ENCODE measurements around the gene SLC9A9. TPM values are rescaled to one million over a fixed set of nuclear protein-coding genes. Genes with fewer than 3 reads are reported as not detected.

Gene SLC9A9
- polyA plus RNA-seq, 1 experiment, result 13.4 TPM

DNA sequence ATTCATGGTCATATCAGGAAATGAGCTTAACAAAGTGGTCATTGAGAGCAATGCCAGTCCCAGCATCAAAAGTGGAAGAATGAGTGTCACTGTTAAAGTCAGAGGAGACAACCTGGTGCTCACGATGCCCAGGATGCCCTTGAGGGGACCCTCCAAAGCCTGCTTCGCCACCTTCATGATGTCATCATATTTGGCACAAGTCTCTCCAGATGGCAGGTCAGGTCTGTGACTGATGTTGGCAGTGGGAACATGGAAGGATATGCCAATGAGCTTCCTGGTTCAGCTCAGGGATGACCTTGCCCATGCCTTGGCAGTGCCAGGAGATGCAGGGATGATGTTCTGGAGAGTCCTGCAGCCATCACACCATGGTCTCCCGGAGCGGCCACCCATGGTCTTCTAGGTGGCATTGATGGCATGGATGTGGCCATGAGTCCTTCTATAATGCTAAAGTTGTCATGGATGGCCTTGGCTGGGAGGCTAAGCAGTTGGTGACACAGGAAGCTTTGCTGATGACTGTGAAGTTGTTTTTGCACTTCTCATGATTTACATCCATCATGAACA lies 344.9 kb downstream of the SLC9A9 start:
- ChIA-PET POLR2A (no interaction called here), CTCF (interaction anchor here (0.9 kb wide), 1 partner anchor 171 kb away, joined by 3 read pairs; no protein-coding TSS in a partner anchor)
- Histone ChIP-seq H3K27me3 (ENCODE audit: control insufficient read depth, insufficient read depth, low read length) (no peaks in the 10 kb centered on the region), H3K9me3 (ENCODE audit: control insufficient read depth, insufficient read depth, low read length) (no peaks in the 10 kb centered on the region), H3K4me3 (ENCODE audit: low read depth, low read length) (no peak overlapping the region), H3K27ac (ENCODE audit: low read depth, low read length) (no peak overlapping the region)
- TF ChIP-seq, protein P1, sequence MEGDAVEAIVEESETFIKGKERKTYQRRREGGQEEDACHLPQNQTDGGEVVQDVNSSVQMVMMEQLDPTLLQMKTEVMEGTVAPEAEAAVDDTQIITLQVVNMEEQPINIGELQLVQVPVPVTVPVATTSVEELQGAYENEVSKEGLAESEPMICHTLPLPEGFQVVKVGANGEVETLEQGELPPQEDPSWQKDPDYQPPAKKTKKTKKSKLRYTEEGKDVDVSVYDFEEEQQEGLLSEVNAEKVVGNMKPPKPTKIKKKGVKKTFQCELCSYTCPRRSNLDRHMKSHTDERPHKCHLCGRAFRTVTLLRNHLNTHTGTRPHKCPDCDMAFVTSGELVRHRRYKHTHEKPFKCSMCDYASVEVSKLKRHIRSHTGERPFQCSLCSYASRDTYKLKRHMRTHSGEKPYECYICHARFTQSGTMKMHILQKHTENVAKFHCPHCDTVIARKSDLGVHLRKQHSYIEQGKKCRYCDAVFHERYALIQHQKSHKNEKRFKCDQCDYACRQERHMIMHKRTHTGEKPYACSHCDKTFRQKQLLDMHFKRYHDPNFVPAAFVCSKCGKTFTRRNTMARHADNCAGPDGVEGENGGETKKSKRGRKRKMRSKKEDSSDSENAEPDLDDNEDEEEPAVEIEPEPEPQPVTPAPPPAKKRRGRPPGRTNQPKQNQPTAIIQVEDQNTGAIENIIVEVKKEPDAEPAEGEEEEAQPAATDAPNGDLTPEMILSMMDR (IDR thresholded peaks at IDR 0.05; ENCODE audit: low read depth, low read length), result no peak
- DNase-seq (ENCODE audit: low read depth, low spot score), result no peak

DNA sequence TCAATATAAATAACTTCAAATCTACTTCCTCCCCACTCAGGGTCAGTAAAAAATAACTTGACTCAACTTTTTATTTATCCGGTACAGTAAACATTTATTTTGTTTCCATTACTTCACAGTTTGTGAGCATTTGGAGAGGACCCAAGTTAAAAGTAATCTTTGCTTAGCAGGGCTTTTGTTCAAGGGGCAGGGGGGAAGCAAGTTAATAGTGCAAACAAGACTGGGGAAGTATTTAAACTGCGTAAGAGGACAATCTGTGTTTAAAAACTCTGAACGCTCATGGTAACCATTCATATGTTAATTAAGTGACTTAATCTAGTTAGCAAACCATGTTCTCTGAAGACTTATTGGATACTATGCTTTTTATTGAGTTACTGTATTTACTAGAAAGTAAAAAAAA lies 346.2 kb downstream of the SLC9A9 start:
- Histone ChIP-seq H3K9me3 (ENCODE audit: control insufficient read depth, insufficient read depth, low read length) (no peaks in the 10 kb centered on the region), H3K27me3 (ENCODE audit: control insufficient read depth, insufficient read depth, low read length) (no peaks in the 10 kb centered on the region), H3K4me3 (ENCODE audit: low read depth, low read length) (no peak overlapping the region), H3K27ac (ENCODE audit: low read depth, low read length) (no peak overlapping the region)
- CTCF ChIA-PET, result no interaction called here
- TF ChIP-seq, protein P1 (IDR thresholded peaks at IDR 0.05; ENCODE audit: low read depth, low read length), result no peak
- POLR2A ChIA-PET, result no interaction called here
- DNase-seq (ENCODE audit: low read depth, low spot score), result no peak

DNA sequence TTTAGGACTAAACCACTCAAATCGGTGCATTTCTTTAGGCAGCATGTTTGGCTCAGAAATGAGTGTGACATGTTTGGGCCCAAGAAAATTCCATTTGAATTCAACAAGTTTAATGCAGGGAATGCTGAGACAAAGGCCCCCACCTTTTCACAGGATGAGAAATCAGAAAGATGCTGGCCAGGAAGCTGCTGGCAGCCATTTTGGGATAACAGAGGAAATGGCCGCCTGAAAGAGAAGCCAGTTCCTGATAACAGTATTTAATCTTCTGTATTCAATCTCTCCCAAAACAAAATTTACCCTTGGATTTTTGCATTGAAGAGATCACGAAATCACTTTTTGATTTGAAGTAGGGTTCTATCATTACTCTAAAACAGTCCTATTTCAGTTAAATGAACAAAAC lies 350.9 kb downstream of the SLC9A9 start:
- Histone ChIP-seq H3K27me3 (ENCODE audit: control insufficient read depth, insufficient read depth, low read length) (no peaks in the 10 kb centered on the region), H3K27ac (ENCODE audit: low read depth, low read length) (no peak overlapping the region), H3K9me3 (ENCODE audit: control insufficient read depth, insufficient read depth, low read length) (no peaks in the 10 kb centered on the region), H3K4me3 (ENCODE audit: low read depth, low read length) (no peak overlapping the region)
- CTCF ChIA-PET, result no interaction called here
- DNase-seq (ENCODE audit: low read depth, low spot score), result no peak
- TF ChIP-seq, protein P1 (IDR thresholded peaks at IDR 0.05; ENCODE audit: low read depth, low read length), result no peak
- POLR2A ChIA-PET, result no interaction called here

DNA sequence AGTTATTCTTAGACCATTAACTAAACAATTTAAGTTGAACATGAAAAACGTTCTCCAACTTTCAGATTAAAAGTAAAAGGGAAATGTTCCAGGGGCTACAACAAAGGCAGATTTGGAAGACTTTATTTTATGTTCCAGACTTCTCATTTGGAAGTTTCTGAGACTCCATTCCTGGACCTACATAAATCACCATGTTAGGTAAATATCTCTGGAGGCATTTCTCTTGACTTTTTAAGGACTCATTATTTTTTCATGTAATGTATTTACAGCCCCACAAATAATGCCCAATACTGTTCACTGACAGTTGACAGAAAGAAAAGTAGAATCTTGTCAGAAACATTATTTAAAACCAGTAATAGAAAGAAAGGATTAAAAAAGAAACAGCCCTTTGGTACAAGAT lies 352.1 kb downstream of the SLC9A9 start:
- Histone ChIP-seq H3K4me3 (ENCODE audit: low read depth, low read length) (no peak overlapping the region), H3K27me3 (ENCODE audit: control insufficient read depth, insufficient read depth, low read length) (no peaks in the 10 kb centered on the region), H3K9me3 (ENCODE audit: control insufficient read depth, insufficient read depth, low read length) (no peaks in the 10 kb centered on the region), H3K27ac (ENCODE audit: low read depth, low read length) (no peak overlapping the region)
- DNase-seq (ENCODE audit: low read depth, low spot score), result no peak
- ChIA-PET POLR2A (no interaction called here), CTCF (no interaction called here)
- TF ChIP-seq, protein P1 (IDR thresholded peaks at IDR 0.05; ENCODE audit: low read depth, low read length), result no peak

DNA sequence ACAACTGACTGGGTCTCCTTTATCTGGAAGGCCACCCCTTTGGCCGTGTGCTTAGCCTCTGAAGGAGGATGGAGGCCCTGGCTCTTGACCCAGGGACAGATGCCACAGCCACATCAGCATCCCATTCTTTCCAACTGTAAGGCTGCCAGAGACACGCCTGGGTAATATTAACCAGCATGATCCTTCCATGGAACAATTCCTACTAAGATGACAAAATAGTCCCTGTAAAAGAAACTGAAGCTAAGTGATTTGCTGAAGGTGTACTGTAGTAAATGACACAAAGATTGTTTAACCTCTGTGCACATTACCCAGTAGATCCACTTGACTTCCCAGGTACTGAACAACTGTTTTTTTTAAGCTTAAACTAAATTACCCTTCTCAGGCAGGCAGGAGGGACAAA lies 352.7 kb downstream of the SLC9A9 start:
- CTCF ChIA-PET, result no interaction called here
- TF ChIP-seq, protein P1 (IDR thresholded peaks at IDR 0.05; ENCODE audit: low read depth, low read length), result no peak
- POLR2A ChIA-PET, result no interaction called here
- Histone ChIP-seq H3K27ac (ENCODE audit: low read depth, low read length) (no peak overlapping the region), H3K4me3 (ENCODE audit: low read depth, low read length) (no peak overlapping the region), H3K27me3 (ENCODE audit: control insufficient read depth, insufficient read depth, low read length) (no peaks in the 10 kb centered on the region), H3K9me3 (ENCODE audit: control insufficient read depth, insufficient read depth, low read length) (no peaks in the 10 kb centered on the region)
- no peak for DNase-seq (ENCODE audit: low read depth, low spot score)

Measured in AG04450 (cell line).